Limb (tissue), 2 donors: ENCODE measurements around the gene ZNF296.

ENCODE experiments used
- DNase-seq, 2 donors: peaks; one replicate each; pipeline ENCODE4 v3.0.0-alpha.2; 2016; ENCODE audit errors: extremely low spot score in 2 of 2

The ZNF296 gene

GRCh38 chr19:45087531-45087930 is 11.3 kb upstream of the ZNF296 start:
- no peak for DNase-seq

GRCh38 chr19:45086480-45086879 is 10.2 kb upstream of the ZNF296 start:
- DNase-seq: no peak

- DNase-seq: no peak
Observed at GRCh38 chr19:45082170-45082569, 5.9 kb upstream of the ZNF296 start.

GRCh38 chr19:45079911-45080370 is 3.7 kb upstream of the ZNF296 start:
- no peak for DNase-seq

GRCh38 chr19:45079063-45079910 is 3.0 kb upstream of the ZNF296 start, which contains the start of gene GEMIN7:
GEMIN7 (plus strand) TSS chr19:45079260; CDS start chr19:45090115, 10,855 bp downstream.
- peak; percentile 63 to 89 for DNase-seq

GRCh38 chr19:45078390-45079062 is 2.2 kb upstream of the ZNF296 start:
- no peak for DNase-seq

GRCh38 chr19:45076851-45077730 is 813 bp upstream of the ZNF296 start:
- no peak for DNase-seq

GRCh38 chr19:45075301-45076028 is 813 bp downstream of the ZNF296 start:
- peak in 1 of 2 donors; percentile 52 for DNase-seq

GRCh38 chr19:45074744-45075300 is 1.5 kb downstream of the ZNF296 start:
- no peak for DNase-seq

GRCh38 chr19:45071969-45072790 is 4.1 kb downstream of the ZNF296 start:
- DNase-seq: no peak

- DNase-seq: no peak
Observed at GRCh38 chr19:45071545-45071938, 4.7 kb downstream of the ZNF296 start.

- no peak for DNase-seq
Observed at GRCh38 chr19:45070861-45071544, 5.3 kb downstream of the ZNF296 start.

GRCh38 chr19:45070214-45070613 is 6.1 kb downstream of the ZNF296 start:
- DNase-seq: no peak

- no peak for DNase-seq
Observed at GRCh38 chr19:45069056-45069455, 7.2 kb downstream of the ZNF296 start.

- no peak for DNase-seq
Observed at GRCh38 chr19:45068041-45068440, 8.2 kb downstream of the ZNF296 start.

- DNase-seq: no peak
Observed at GRCh38 chr19:45066921-45067661, 9.2 kb downstream of the ZNF296 start.

- no peak for DNase-seq
Observed at GRCh38 chr19:45063851-45064801, 12.2 kb downstream of the ZNF296 start.
